ENCODE results near the gene TMC1.

DNA sequence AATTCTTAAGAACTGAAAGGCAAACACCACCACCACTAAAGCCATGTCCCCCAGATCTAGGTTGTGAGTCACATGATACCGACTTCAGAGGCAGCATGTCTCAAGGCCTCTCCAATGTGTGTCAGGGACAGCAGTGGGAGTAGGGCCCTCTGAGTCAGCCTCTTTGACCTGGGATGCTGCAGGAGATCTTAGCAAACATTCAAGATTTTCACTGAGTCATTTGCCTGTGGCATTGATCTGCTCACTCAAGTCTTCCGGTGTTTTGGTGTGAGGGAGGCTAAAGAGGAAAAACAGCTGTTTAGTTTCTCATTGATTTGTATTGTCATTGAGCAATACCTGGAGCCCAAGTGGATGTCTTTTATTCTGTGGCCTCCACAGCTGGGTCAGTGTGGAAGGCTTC is 36.1 kb downstream of the TMC1 start:
- TF ChIP-seq, protein P1, sequence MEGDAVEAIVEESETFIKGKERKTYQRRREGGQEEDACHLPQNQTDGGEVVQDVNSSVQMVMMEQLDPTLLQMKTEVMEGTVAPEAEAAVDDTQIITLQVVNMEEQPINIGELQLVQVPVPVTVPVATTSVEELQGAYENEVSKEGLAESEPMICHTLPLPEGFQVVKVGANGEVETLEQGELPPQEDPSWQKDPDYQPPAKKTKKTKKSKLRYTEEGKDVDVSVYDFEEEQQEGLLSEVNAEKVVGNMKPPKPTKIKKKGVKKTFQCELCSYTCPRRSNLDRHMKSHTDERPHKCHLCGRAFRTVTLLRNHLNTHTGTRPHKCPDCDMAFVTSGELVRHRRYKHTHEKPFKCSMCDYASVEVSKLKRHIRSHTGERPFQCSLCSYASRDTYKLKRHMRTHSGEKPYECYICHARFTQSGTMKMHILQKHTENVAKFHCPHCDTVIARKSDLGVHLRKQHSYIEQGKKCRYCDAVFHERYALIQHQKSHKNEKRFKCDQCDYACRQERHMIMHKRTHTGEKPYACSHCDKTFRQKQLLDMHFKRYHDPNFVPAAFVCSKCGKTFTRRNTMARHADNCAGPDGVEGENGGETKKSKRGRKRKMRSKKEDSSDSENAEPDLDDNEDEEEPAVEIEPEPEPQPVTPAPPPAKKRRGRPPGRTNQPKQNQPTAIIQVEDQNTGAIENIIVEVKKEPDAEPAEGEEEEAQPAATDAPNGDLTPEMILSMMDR (IDR thresholded peaks at IDR 0.05): no peak
- TF ChIP-seq POLR2A (IDR thresholded peaks at IDR 0.05): no peak
